IPS-20b (cell line): ENCODE measurements around the gene PIGC.

Source experiments
- H3K27ac ChIP-seq: one replicate; pipeline ENCODE4 v1.5.1; 2013; ENCODE audit warnings: low read length
- H3K27me3 ChIP-seq: 2 replicates; pipeline ENCODE4 v1.6.1; 2013; ENCODE audit warnings: mild to moderate bottlenecking, low read length, inconsistent platforms; ENCODE audit not compliant: insufficient read depth
- H3K36me3 ChIP-seq: 2 replicates; pipeline ENCODE4 v1.6.1; 2013; ENCODE audit warnings: low read depth, mild to moderate bottlenecking, inconsistent platforms, low read length, moderate library complexity; ENCODE audit not compliant: insufficient read depth
- H3K4me1 ChIP-seq: 2 replicates; pipeline ENCODE4 v1.6.1; 2013; ENCODE audit warnings: mild to moderate bottlenecking, control low read depth, inconsistent platforms, low read length, moderate library complexity; ENCODE audit not compliant: insufficient read depth
- H3K4me3 ChIP-seq: 2 replicates; pipeline ENCODE4 v1.5.1; 2013; ENCODE audit warnings: mild to moderate bottlenecking, low read length, inconsistent platforms
- H3K9ac ChIP-seq: 2 replicates; pipeline ENCODE4 v1.6.1; 2013; ENCODE audit warnings: low read depth, mild to moderate bottlenecking, inconsistent platforms, low read length, moderate library complexity
- H3K9me3 ChIP-seq: 2 replicates; pipeline ENCODE4 v1.6.1; 2013; ENCODE audit warnings: mild to moderate bottlenecking, low read depth, low read length, inconsistent platforms; ENCODE audit not compliant: insufficient read depth

Gene PIGC

GRCh38 chr1:172443666-172444453 lies at the start of gene PIGC:
Gene PIGC, minus strand, starts transcription at chr1:172444069. Its CDS starts 1,447 bp downstream, at chr1:172442622.
- peaks cover 4% of the 10 kb centered on the region; the same call in 1 of the 2 replicates for H3K4me1 ChIP-seq
- no peaks in the 10 kb centered on the region for H3K27me3 ChIP-seq
- peak within 1 kb of the TSS; percentile 89 for H3K4me3 ChIP-seq
- peak within 1 kb of the TSS; percentile 93 for H3K9ac ChIP-seq
- peaks cover 19% of the 10 kb centered on the region for H3K36me3 ChIP-seq
- H3K27ac ChIP-seq: peak within 1 kb of the TSS; percentile 42
- H3K9me3 ChIP-seq: no peaks in the 10 kb centered on the region

- no peaks in the 10 kb centered on the region for H3K9me3 ChIP-seq
- no peak overlapping the region for H3K9ac ChIP-seq
- H3K36me3 ChIP-seq: no peaks in the 10 kb centered on the region
- H3K4me1 ChIP-seq: peaks cover 7% of the 10 kb centered on the region; the same call in 1 of the 2 replicates
- H3K27ac ChIP-seq: no peak overlapping the region
- H3K4me3 ChIP-seq: no peak overlapping the region
- no peaks in the 10 kb centered on the region for H3K27me3 ChIP-seq
Observed at GRCh38 chr1:172492421-172492820, 48.6 kb upstream of the PIGC start.

GRCh38 chr1:172489847-172490246 lies 46.0 kb upstream of the PIGC start:
- H3K36me3 ChIP-seq: no peaks in the 10 kb centered on the region
- no peak overlapping the region for H3K27ac ChIP-seq
- H3K27me3 ChIP-seq: no peaks in the 10 kb centered on the region

GRCh38 chr1:172488393-172488792 lies 44.5 kb upstream of the PIGC start:
- Histone ChIP-seq H3K4me1 (no peaks in the 10 kb centered on the region), H3K27me3 (no peaks in the 10 kb centered on the region), H3K4me3 (no peak overlapping the region), H3K9ac (no peak overlapping the region), H3K27ac (no peak overlapping the region), H3K9me3 (no peaks in the 10 kb centered on the region), H3K36me3 (no peaks in the 10 kb centered on the region)

More at GRCh38 chr1:172489847-172490246, 46.0 kb upstream of the PIGC start:
- H3K9ac ChIP-seq: no peak overlapping the region
- no peaks in the 10 kb centered on the region for H3K4me1 ChIP-seq
- H3K9me3 ChIP-seq: no peaks in the 10 kb centered on the region
- H3K4me3 ChIP-seq: no peak overlapping the region

GRCh38 chr1:172487550-172487949 lies 43.7 kb upstream of the PIGC start:
- Histone ChIP-seq H3K9ac (no peak overlapping the region), H3K27ac (no peak overlapping the region), H3K4me3 (no peak overlapping the region), H3K27me3 (no peaks in the 10 kb centered on the region), H3K9me3 (no peaks in the 10 kb centered on the region), H3K36me3 (no peaks in the 10 kb centered on the region), H3K4me1 (no peaks in the 10 kb centered on the region)

GRCh38 chr1:172486805-172487454 lies 43.1 kb upstream of the PIGC start:
- Histone ChIP-seq H3K36me3 (no peaks in the 10 kb centered on the region), H3K27me3 (no peaks in the 10 kb centered on the region), H3K4me1 (no peaks in the 10 kb centered on the region), H3K9me3 (no peaks in the 10 kb centered on the region), H3K9ac (no peak overlapping the region), H3K27ac (no peak overlapping the region), H3K4me3 (no peak overlapping the region)

- Histone ChIP-seq H3K9me3 (no peaks in the 10 kb centered on the region), H3K9ac (no peak overlapping the region), H3K36me3 (no peaks in the 10 kb centered on the region), H3K27me3 (no peaks in the 10 kb centered on the region), H3K27ac (no peak overlapping the region), H3K4me1 (no peaks in the 10 kb centered on the region), H3K4me3 (no peak overlapping the region)
Observed at GRCh38 chr1:172485626-172486025, 41.8 kb upstream of the PIGC start.

GRCh38 chr1:172484252-172484651 lies 40.4 kb upstream of the PIGC start:
- no peak overlapping the region for H3K27ac ChIP-seq
- H3K9me3 ChIP-seq: no peaks in the 10 kb centered on the region
- no peak overlapping the region for H3K9ac ChIP-seq
- H3K36me3 ChIP-seq: no peaks in the 10 kb centered on the region
- H3K4me1 ChIP-seq: no peaks in the 10 kb centered on the region
- H3K27me3 ChIP-seq: no peaks in the 10 kb centered on the region
- H3K4me3 ChIP-seq: no peak overlapping the region

- no peak overlapping the region for H3K9ac ChIP-seq
- no peak overlapping the region for H3K4me3 ChIP-seq
- H3K4me1 ChIP-seq: no peaks in the 10 kb centered on the region
- H3K36me3 ChIP-seq: no peaks in the 10 kb centered on the region
- H3K27me3 ChIP-seq: no peaks in the 10 kb centered on the region
- no peaks in the 10 kb centered on the region for H3K9me3 ChIP-seq
- H3K27ac ChIP-seq: no peak overlapping the region
Observed at GRCh38 chr1:172483448-172483847, 39.6 kb upstream of the PIGC start.

GRCh38 chr1:172482044-172482443 lies 38.2 kb upstream of the PIGC start:
- Histone ChIP-seq H3K9ac (no peak overlapping the region), H3K27ac (no peak overlapping the region), H3K9me3 (no peaks in the 10 kb centered on the region), H3K4me3 (no peak overlapping the region), H3K27me3 (no peaks in the 10 kb centered on the region), H3K4me1 (no peaks in the 10 kb centered on the region), H3K36me3 (no peaks in the 10 kb centered on the region)

- H3K36me3 ChIP-seq: no peaks in the 10 kb centered on the region
- H3K27me3 ChIP-seq: no peaks in the 10 kb centered on the region
- no peak overlapping the region for H3K4me3 ChIP-seq
- no peaks in the 10 kb centered on the region for H3K9me3 ChIP-seq
- H3K27ac ChIP-seq: no peak overlapping the region
- no peak overlapping the region for H3K9ac ChIP-seq
- no peaks in the 10 kb centered on the region; the same call in 1 of the 2 replicates for H3K4me1 ChIP-seq
Observed at GRCh38 chr1:172480431-172480830, 36.6 kb upstream of the PIGC start.

- no peaks in the 10 kb centered on the region for H3K9me3 ChIP-seq
- H3K4me1 ChIP-seq: no peaks in the 10 kb centered on the region; the same call in 1 of the 2 replicates
- H3K4me3 ChIP-seq: no peak overlapping the region
- no peaks in the 10 kb centered on the region for H3K27me3 ChIP-seq
- no peak overlapping the region for H3K9ac ChIP-seq
- H3K36me3 ChIP-seq: no peaks in the 10 kb centered on the region
- H3K27ac ChIP-seq: no peak overlapping the region
Observed at GRCh38 chr1:172478485-172478884, 34.6 kb upstream of the PIGC start.
